Natural killer cell treated with Interleukin-12 subunit alpha and Interleukin-12 subunit beta and Interleukin-15 and Interleukin-18, amount 100 ng/mL, for 72 hours (primary cell): ENCODE data around the gene ZBTB32. TPM values are rescaled to one million over a fixed set of nuclear protein-coding genes. Genes with fewer than 3 reads are reported as not detected.

Source experiments
- ATAC-seq, 2 donors: fragments of 150-1000 bp; cut with Tn5 transposase in 1 of 2; sonication (Bioruptor Pico), chemical (Tn5 transposase) in 1 of 2; 2 replicates each; pipeline ENCODE4 v1.10.0; 2021
- DNase-seq: peaks from one replicate; pipeline ENCODE4 v3.0.0; 2022; ENCODE audit warnings: low spot score
- H3K27ac Mint-ChIP-seq, 2 donors: 1 replicate in 1 of 2; 2 replicates in 1 of 2; pipeline ENCODE4 v1.8.0; 2022; ENCODE audit warnings: mixed read lengths in 2 of 2, mild to moderate bottlenecking in 1 of 2, moderate library complexity in 1 of 2
- H3K27me3 Mint-ChIP-seq, 2 donors: 1 replicate in 1 of 2; 2 replicates in 1 of 2; pipeline ENCODE4 v1.8.0; 2022; ENCODE audit warnings: mixed read lengths in 2 of 2
- H3K36me3 Mint-ChIP-seq: one replicate; pipeline ENCODE4 v1.8.0; 2022; ENCODE audit warnings: mixed read lengths
- H3K4me1 Mint-ChIP-seq, 2 donors: 1 replicate in 1 of 2; 2 replicates in 1 of 2; pipeline ENCODE4 v1.8.0; 2022; ENCODE audit warnings: low read depth in 2 of 2, mixed read lengths in 2 of 2, mild to moderate bottlenecking in 1 of 2
- H3K4me3 Mint-ChIP-seq: one replicate; pipeline ENCODE4 v1.8.0; 2022; ENCODE audit warnings: mixed read lengths
- H3K9me3 Mint-ChIP-seq: 2 replicates; pipeline ENCODE4 v1.8.0; 2022; ENCODE audit warnings: mixed read lengths
- total RNA-seq, 2 donors: library from RNA; stranded (reverse); gene quantifications; one replicate each; pipeline ENCODE4 v1.2.3, GENCODE V29; 2022

Gene ZBTB32
- total RNA-seq, 2 donors from 2014 or later: 191 to 295 TPM

DNA sequence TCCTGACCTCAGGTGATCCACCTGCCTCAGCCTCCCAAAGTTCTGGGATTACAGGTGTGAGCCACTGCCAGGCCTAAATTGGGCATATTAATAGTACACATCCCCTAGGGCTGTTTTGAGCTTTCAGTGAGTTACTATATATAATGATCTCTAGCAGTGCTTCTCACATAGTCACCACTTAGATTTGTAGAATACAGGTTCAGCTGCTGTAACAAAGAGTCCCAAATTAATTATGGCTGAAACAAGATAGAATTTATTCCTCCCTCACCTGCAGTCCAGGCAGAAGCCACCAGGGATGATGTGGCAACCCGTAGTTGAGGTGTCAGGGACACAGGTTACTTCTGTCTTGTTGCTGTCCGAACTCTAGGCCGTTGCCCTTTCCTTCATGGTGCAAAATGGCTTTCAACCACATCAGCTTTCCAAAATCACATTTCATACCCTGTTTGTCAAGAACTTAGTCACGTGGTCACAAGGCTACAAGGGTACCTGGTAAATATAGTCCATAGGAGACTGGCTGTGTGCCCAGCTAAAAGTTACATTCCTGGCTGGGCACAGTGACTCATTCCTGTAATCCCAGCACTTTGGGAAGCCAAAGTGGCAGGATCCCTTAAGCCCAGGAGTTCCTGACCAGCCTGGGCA lies 56.5 kb downstream of the ZBTB32 start:
- H3K4me1 Mint-ChIP-seq: peaks cover 19 to 29% of the 10 kb centered on the region in 2 donors
- no peaks in the 10 kb centered on the region for H3K36me3 Mint-ChIP-seq
- H3K27ac Mint-ChIP-seq: no peak overlapping the region
- no peaks in the 10 kb centered on the region for H3K9me3 Mint-ChIP-seq
- peaks cover 0 to 5% of the 10 kb centered on the region in 2 donors for H3K27me3 Mint-ChIP-seq
- no peak for DNase-seq
- no peak overlapping the region for H3K4me3 Mint-ChIP-seq
- ATAC-seq: no peak

DNA sequence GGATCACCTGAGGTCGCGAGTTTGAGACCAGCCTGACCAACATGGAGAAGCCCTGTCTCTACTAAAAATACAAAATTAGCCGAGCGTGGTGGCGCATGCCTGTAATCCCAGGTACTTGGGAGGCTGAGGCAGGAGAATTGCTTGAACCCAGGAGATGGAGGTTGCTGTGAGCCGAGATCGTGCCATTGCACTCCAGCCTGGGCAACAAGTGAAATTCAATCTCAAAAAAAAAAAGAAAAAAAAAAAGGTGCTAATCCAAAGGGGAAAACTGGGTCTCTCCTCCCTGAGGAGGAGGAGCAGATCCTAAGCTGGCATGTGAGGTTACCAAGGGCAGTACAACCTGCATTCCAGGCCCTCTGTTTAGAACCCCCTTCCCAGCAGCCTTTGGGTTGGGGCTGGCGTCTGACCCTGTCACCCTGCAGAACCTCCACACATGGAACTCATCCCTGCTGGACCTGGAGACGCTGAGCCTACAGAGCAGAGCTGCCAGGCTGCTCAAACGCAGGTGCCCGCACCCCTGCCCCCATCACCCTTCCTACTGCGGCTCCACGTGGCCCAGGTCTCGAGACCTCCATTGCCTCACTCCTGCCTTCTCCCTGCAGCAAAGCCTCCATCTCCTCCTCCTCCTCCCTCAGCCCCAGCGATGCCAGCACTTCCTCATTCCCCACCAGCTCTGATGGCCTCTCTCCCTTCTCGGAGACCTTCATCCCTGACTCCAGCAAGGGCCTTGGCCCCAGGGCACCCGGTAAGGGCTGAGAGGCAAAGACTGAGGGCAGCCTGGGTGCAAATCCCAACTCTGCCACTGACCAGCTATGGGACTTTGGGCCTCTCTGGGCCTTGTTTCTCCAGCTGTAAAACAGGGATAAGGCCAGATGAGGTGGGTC lies 60.3 kb downstream of the ZBTB32 start:
- H3K4me1 Mint-ChIP-seq: peaks cover 1 to 6% of the 10 kb centered on the region in 2 donors
- no peaks in the 10 kb centered on the region for H3K27me3 Mint-ChIP-seq
- ATAC-seq (no peak), DNase-seq (no peak)
- H3K27ac Mint-ChIP-seq: no peak overlapping the region
- no peaks in the 10 kb centered on the region for H3K36me3 Mint-ChIP-seq
- no peak overlapping the region for H3K4me3 Mint-ChIP-seq
- H3K9me3 Mint-ChIP-seq: no peaks in the 10 kb centered on the region

Other genes starting within 250 kb of the ZBTB32 start
- gene KRTDAP, start 214.1 kb upstream of the ZBTB32 start, total RNA-seq: not detected
- gene DMKN, start 190.9 kb upstream of the ZBTB32 start, total RNA-seq: 1 to 10 TPM in 1 of 2 donors, not detected in 1; 1.8 TPM
- not detected for gene SBSN, start 176.2 kb upstream of the ZBTB32 start, total RNA-seq
- gene GAPDHS, start 171.1 kb upstream of the ZBTB32 start, total RNA-seq: not detected
- 10 to 100 TPM; 25.3 to 34.4 TPM for gene TMEM147, start 158.9 kb upstream of the ZBTB32 start, total RNA-seq
- not detected for gene ATP4A, start 140.9 kb upstream of the ZBTB32 start, total RNA-seq
- gene PMIS2, start 118.4 kb upstream of the ZBTB32 start, total RNA-seq: not detected
- 10 to 100 TPM; 29.2 to 55.0 TPM for gene HAUS5, start 91.8 kb upstream of the ZBTB32 start, total RNA-seq
- 100 to 1,000 TPM; 109 to 110 TPM for gene RBM42, start 75.5 kb upstream of the ZBTB32 start, total RNA-seq
- 1 to 10 TPM in 1 of 2 donors, under 1 TPM in 1; 0.39 to 1.2 TPM for gene ETV2, start 62.8 kb upstream of the ZBTB32 start, total RNA-seq
- 100 to 1,000 TPM; 363 to 400 TPM for gene COX6B1, start 56.2 kb upstream of the ZBTB32 start, total RNA-seq
- gene UPK1A, start 38.0 kb upstream of the ZBTB32 start, total RNA-seq: under 1 TPM; 0.38 to 0.70 TPM
- gene KMT2B, start 13.4 kb downstream of the ZBTB32 start, total RNA-seq: 100 to 1,000 TPM in 1 of 2 donors, 10 to 100 TPM in 1; 80.1 to 137 TPM
- 100 to 1,000 TPM in 1 of 2 donors, 10 to 100 TPM in 1; 80.4 to 193 TPM for gene IGFLR1, start 37.9 kb downstream of the ZBTB32 start, total RNA-seq
- 10 to 100 TPM; 17.0 to 19.1 TPM for gene U2AF1L4, start 40.9 kb downstream of the ZBTB32 start, total RNA-seq
- 10 to 100 TPM; 66.4 to 84.2 TPM for gene PSENEN, start 41.1 kb downstream of the ZBTB32 start, total RNA-seq
- 10 to 100 TPM in 1 of 2 donors, 1 to 10 TPM in 1; 9.6 to 24.7 TPM for gene LIN37, start 44.0 kb downstream of the ZBTB32 start, total RNA-seq
- not detected for gene HSPB6, start 52.5 kb downstream of the ZBTB32 start, total RNA-seq
- gene PROSER3, start 53.6 kb downstream of the ZBTB32 start, total RNA-seq: 10 to 100 TPM; 36.2 to 53.8 TPM
- 10 to 100 TPM; 31.5 to 45.0 TPM for gene ARHGAP33, start 71.0 kb downstream of the ZBTB32 start, total RNA-seq
- gene PRODH2, start 108.3 kb downstream of the ZBTB32 start, total RNA-seq: not detected
- not detected for gene NPHS1, start 147.9 kb downstream of the ZBTB32 start, total RNA-seq
- 1 to 10 TPM; 1.3 to 2.2 TPM for gene KIRREL2, start 152.4 kb downstream of the ZBTB32 start, total RNA-seq
- gene APLP1, start 164.0 kb downstream of the ZBTB32 start, total RNA-seq: 1 to 10 TPM; 1.9 TPM
- gene NFKBID, start 196.0 kb downstream of the ZBTB32 start, total RNA-seq: 10 to 100 TPM; 54.4 to 68.7 TPM
- gene HCST, start 198.0 kb downstream of the ZBTB32 start, total RNA-seq: 100 to 1,000 TPM; 154 to 228 TPM
- gene TYROBP, start 203.7 kb downstream of the ZBTB32 start, total RNA-seq: 100 to 1,000 TPM in 1 of 2 donors, 10 to 100 TPM in 1; 65.3 to 235 TPM
- gene LRFN3, start 231.8 kb downstream of the ZBTB32 start, total RNA-seq: 10 to 100 TPM in 1 of 2 donors, 1 to 10 TPM in 1; 4.6 to 10.6 TPM